GM23338 (cell line): ENCODE results near the gene SCART1. TPM values are rescaled to one million over a fixed set of nuclear protein-coding genes. Genes with fewer than 3 reads are reported as not detected.

Source experiments
- ATAC-seq: fragments of 200-7000 bp; cut with Tn5 transposase; 3 replicates; pipeline ENCODE4 v1.9.1; 2020
- DNase-seq: peaks from one replicate; pipeline ENCODE4 v3.0.0-alpha.2; 2015; ENCODE audit warnings: low spot score
- H2AFZ ChIP-seq: fragments of 200-600 bp; sonication (generic); 2 replicates; pipeline ENCODE4 v1.8.0; 2016; ENCODE audit warnings: antibody characterized with exemption, mild to moderate bottlenecking, moderate library complexity
- H3F3A ChIP-seq: fragments of 200-600 bp; sonication (generic); replicated peaks from 2 replicates; pipeline ENCODE4 v1.8.0; 2017; ENCODE audit warnings: antibody characterized with exemption, mixed run types, low read depth
- H3K27ac ChIP-seq: fragments of 200-600 bp; sonication (generic); 2 replicates; pipeline ENCODE4 v1.6.1; 2016; ENCODE audit warnings: low read depth
- H3K27me3 ChIP-seq: fragments of 200-600 bp; sonication (generic); 2 replicates; pipeline ENCODE4 v1.8.0; 2016; ENCODE audit warnings: mild to moderate bottlenecking, mixed run types, moderate library complexity; ENCODE audit not compliant: insufficient read depth
- H3K36me3 ChIP-seq: fragments of 200-600 bp; sonication (generic); 2 replicates; pipeline ENCODE4 v1.8.0; 2016; ENCODE audit warnings: mild to moderate bottlenecking; ENCODE audit not compliant: insufficient read depth
- H3K4me1 ChIP-seq: fragments of 200-600 bp; sonication (generic); 2 replicates; pipeline ENCODE4 v1.8.0; 2016; ENCODE audit warnings: mild to moderate bottlenecking, moderate library complexity; ENCODE audit not compliant: insufficient read depth
- H3K4me2 ChIP-seq: fragments of 200-600 bp; sonication (generic); 2 replicates; pipeline ENCODE4 v1.7.1; 2017; ENCODE audit warnings: mixed run types
- H3K4me3 ChIP-seq: fragments of 200-600 bp; sonication (generic); 2 replicates; pipeline ENCODE4 v1.6.1; 2016; ENCODE audit warnings: mixed run types
- H3K79me2 ChIP-seq: fragments of 200-600 bp; sonication (generic); replicated peaks from 2 replicates; pipeline ENCODE4 v1.8.0; 2017; ENCODE audit warnings: mild to moderate bottlenecking; ENCODE audit not compliant: insufficient read depth
- H3K9me2 ChIP-seq: fragments of 200-600 bp; sonication (generic); 2 replicates; pipeline ENCODE4 v1.8.0; 2017; ENCODE audit not compliant: insufficient read depth
- H4K20me1 ChIP-seq: fragments of 200-600 bp; sonication (generic); replicated peaks from 2 replicates; pipeline ENCODE4 v1.8.0; 2017; ENCODE audit warnings: mild to moderate bottlenecking; ENCODE audit not compliant: insufficient read depth
- H3K27ac Mint-ChIP-seq: 2 replicates; pipeline ENCODE4 v1.8.0; 2020; ENCODE audit warnings: inconsistent platforms, mild to moderate bottlenecking, moderate library complexity, mixed read lengths
- H3K27me3 Mint-ChIP-seq: 3 replicates; pipeline ENCODE4 v1.8.0; 2022; ENCODE audit warnings: low read depth, mild to moderate bottlenecking, moderate library complexity, mixed read lengths, inconsistent platforms; ENCODE audit not compliant: insufficient read depth, poor library complexity
- H3K36me3 Mint-ChIP-seq: 3 replicates; pipeline ENCODE4 v1.8.0; 2021; ENCODE audit warnings: low read depth, mild to moderate bottlenecking, inconsistent platforms, moderate library complexity, mixed read lengths
- H3K4me1 Mint-ChIP-seq: 3 replicates; pipeline ENCODE4 v1.8.0; 2020; ENCODE audit warnings: mild to moderate bottlenecking, inconsistent platforms, mixed read lengths
- H3K4me3 Mint-ChIP-seq: 3 replicates; pipeline ENCODE4 v1.8.0; 2021; ENCODE audit warnings: moderate library complexity, mild to moderate bottlenecking, inconsistent platforms, mixed read lengths
- H3K9me3 Mint-ChIP-seq: 3 replicates; pipeline ENCODE4 v1.8.0; 2020; ENCODE audit warnings: moderate library complexity, mild to moderate bottlenecking, inconsistent platforms, mixed read lengths
- CREB1 ChIP-seq: fragments of 250-450 bp; sonication (Bioruptor Pico); IDR thresholded peaks from 2 replicates; pipeline ENCODE4 v1.5.0; 2020; ENCODE audit warnings: low read depth, mild to moderate bottlenecking, moderate library complexity
- JUNB ChIP-seq: IDR thresholded peaks from one replicate; pipeline ENCODE4 v1.6.1; 2016; ENCODE audit warnings: antibody characterized with exemption; ENCODE audit not compliant: unreplicated experiment
- NANOG ChIP-seq: IDR thresholded peaks from 2 replicates; pipeline ENCODE4 v1.6.1; 2016; ENCODE audit warnings: antibody characterized with exemption, borderline replicate concordance
- POLR2AphosphoS5 ChIP-seq: IDR thresholded peaks from 2 replicates; pipeline ENCODE4 v1.6.1; 2016; ENCODE audit warnings: antibody characterized with exemption, low read depth
- STAT1 ChIP-seq: IDR thresholded peaks from one replicate; pipeline ENCODE4 v1.6.1; 2016; ENCODE audit warnings: antibody characterized with exemption; ENCODE audit not compliant: unreplicated experiment
- ZNF114 ChIP-seq: fragments of 250-450 bp; sonication (Bioruptor Pico); IDR thresholded peaks from 2 replicates; pipeline ENCODE4 v1.5.0; 2020; ENCODE audit warnings: mild to moderate bottlenecking, moderate library complexity
- ZNF331 ChIP-seq: fragments of 250-450 bp; sonication (Bioruptor Pico); IDR thresholded peaks from 2 replicates; pipeline ENCODE4 v1.5.0; 2020; ENCODE audit warnings: low read depth, mild to moderate bottlenecking, moderate library complexity
- polyA plus RNA-seq: library from polyadenylated mRNA; unstranded; fragments of >200 nt; fragmentation: Nextera tagmentation; extraction: Ambion mirVana; gene quantifications from 2 replicates; pipeline ENCODE4 v1.2.1, GENCODE V29; 2016
- total RNA-seq: library from RNA; depleted of rRNA; stranded (reverse); fragments of >200 nt; shearing (Covaris generic); gene quantifications from 2 replicates; pipeline ENCODE4 v1.2.3, GENCODE V29; 2014
- TF ChIP-seq, protein P1 (sequence below): IDR thresholded peaks from one replicate; pipeline ENCODE4 v1.6.1; 2018; ENCODE audit warnings: antibody characterized with exemption; ENCODE audit not compliant: unreplicated experiment
- TF ChIP-seq, protein P2 (sequence below): fragments of 250-450 bp; sonication (Bioruptor Pico); IDR thresholded peaks from 2 replicates; pipeline ENCODE4 v1.5.0; 2020; ENCODE audit warnings: mild to moderate bottlenecking, moderate library complexity
- TF ChIP-seq, protein P3 (sequence below): IDR thresholded peaks from 2 replicates; pipeline ENCODE4 v1.6.1; 2016; ENCODE audit warnings: antibody characterized with exemption

The SCART1 gene
- total and polyA plus RNA-seq, 2 experiments from 2014 or later: 0.59 TPM; not detected in 1

DNA sequence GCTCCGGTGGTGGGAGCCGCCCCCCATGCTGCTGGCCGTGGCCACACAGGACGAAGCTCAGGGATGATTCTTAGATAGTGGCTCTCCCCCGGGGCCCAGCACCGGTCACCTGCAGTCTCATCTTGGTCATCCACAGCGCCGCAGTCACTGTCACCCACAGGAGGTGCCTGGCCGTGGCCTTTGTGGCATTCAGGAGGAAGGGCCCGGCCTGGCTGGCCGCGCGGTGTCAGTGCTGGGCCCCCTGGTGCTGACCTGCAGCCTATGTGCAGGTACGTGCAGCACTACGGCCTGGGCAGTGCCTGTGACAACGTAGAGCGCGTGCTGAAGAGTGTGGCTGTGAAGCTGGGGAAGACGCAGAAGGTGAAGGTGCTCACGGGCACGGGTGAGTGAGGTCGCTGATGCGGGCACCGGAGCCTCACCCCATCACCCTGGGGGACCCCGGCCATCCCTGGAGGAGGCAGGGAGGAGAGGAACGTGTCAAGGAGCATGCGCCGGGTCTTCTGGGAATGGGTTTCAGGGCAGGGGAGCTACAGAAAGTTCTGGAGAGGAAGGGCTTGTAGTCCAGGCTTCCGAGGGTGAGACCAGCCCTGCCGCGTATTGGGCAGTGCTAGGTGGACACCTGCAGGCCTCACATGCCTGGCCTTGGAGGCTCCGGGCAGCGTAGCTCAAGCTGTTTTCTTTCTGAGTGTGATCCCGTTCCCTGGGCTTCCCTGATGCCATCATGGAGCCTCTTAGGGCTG lies 34.4 kb upstream of the SCART1 start:
- Mint-ChIP-seq H3K4me3 (no peak overlapping the region), H3K36me3 (peaks cover 28% of the 10 kb centered on the region), H3K27ac (no peak overlapping the region), H3K4me1 (no peaks in the 10 kb centered on the region), H3K27me3 (peaks cover 17% of the 10 kb centered on the region), H3K9me3 (peaks cover 13% of the 10 kb centered on the region)
- H3K9me2 ChIP-seq: no peaks in the 10 kb centered on the region
- H2AFZ ChIP-seq: no peak overlapping the region
- TF ChIP-seq, protein P1, sequence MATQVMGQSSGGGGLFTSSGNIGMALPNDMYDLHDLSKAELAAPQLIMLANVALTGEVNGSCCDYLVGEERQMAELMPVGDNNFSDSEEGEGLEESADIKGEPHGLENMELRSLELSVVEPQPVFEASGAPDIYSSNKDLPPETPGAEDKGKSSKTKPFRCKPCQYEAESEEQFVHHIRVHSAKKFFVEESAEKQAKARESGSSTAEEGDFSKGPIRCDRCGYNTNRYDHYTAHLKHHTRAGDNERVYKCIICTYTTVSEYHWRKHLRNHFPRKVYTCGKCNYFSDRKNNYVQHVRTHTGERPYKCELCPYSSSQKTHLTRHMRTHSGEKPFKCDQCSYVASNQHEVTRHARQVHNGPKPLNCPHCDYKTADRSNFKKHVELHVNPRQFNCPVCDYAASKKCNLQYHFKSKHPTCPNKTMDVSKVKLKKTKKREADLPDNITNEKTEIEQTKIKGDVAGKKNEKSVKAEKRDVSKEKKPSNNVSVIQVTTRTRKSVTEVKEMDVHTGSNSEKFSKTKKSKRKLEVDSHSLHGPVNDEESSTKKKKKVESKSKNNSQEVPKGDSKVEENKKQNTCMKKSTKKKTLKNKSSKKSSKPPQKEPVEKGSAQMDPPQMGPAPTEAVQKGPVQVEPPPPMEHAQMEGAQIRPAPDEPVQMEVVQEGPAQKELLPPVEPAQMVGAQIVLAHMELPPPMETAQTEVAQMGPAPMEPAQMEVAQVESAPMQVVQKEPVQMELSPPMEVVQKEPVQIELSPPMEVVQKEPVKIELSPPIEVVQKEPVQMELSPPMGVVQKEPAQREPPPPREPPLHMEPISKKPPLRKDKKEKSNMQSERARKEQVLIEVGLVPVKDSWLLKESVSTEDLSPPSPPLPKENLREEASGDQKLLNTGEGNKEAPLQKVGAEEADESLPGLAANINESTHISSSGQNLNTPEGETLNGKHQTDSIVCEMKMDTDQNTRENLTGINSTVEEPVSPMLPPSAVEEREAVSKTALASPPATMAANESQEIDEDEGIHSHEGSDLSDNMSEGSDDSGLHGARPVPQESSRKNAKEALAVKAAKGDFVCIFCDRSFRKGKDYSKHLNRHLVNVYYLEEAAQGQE: no peak
- TF ChIP-seq ZNF331 (CRISPR knock-in tag): no peak
- no peak for TF ChIP-seq ZNF114
- TF ChIP-seq POLR2AphosphoS5: no peak
- no peak for TF ChIP-seq NANOG
- TF ChIP-seq, protein P2, sequence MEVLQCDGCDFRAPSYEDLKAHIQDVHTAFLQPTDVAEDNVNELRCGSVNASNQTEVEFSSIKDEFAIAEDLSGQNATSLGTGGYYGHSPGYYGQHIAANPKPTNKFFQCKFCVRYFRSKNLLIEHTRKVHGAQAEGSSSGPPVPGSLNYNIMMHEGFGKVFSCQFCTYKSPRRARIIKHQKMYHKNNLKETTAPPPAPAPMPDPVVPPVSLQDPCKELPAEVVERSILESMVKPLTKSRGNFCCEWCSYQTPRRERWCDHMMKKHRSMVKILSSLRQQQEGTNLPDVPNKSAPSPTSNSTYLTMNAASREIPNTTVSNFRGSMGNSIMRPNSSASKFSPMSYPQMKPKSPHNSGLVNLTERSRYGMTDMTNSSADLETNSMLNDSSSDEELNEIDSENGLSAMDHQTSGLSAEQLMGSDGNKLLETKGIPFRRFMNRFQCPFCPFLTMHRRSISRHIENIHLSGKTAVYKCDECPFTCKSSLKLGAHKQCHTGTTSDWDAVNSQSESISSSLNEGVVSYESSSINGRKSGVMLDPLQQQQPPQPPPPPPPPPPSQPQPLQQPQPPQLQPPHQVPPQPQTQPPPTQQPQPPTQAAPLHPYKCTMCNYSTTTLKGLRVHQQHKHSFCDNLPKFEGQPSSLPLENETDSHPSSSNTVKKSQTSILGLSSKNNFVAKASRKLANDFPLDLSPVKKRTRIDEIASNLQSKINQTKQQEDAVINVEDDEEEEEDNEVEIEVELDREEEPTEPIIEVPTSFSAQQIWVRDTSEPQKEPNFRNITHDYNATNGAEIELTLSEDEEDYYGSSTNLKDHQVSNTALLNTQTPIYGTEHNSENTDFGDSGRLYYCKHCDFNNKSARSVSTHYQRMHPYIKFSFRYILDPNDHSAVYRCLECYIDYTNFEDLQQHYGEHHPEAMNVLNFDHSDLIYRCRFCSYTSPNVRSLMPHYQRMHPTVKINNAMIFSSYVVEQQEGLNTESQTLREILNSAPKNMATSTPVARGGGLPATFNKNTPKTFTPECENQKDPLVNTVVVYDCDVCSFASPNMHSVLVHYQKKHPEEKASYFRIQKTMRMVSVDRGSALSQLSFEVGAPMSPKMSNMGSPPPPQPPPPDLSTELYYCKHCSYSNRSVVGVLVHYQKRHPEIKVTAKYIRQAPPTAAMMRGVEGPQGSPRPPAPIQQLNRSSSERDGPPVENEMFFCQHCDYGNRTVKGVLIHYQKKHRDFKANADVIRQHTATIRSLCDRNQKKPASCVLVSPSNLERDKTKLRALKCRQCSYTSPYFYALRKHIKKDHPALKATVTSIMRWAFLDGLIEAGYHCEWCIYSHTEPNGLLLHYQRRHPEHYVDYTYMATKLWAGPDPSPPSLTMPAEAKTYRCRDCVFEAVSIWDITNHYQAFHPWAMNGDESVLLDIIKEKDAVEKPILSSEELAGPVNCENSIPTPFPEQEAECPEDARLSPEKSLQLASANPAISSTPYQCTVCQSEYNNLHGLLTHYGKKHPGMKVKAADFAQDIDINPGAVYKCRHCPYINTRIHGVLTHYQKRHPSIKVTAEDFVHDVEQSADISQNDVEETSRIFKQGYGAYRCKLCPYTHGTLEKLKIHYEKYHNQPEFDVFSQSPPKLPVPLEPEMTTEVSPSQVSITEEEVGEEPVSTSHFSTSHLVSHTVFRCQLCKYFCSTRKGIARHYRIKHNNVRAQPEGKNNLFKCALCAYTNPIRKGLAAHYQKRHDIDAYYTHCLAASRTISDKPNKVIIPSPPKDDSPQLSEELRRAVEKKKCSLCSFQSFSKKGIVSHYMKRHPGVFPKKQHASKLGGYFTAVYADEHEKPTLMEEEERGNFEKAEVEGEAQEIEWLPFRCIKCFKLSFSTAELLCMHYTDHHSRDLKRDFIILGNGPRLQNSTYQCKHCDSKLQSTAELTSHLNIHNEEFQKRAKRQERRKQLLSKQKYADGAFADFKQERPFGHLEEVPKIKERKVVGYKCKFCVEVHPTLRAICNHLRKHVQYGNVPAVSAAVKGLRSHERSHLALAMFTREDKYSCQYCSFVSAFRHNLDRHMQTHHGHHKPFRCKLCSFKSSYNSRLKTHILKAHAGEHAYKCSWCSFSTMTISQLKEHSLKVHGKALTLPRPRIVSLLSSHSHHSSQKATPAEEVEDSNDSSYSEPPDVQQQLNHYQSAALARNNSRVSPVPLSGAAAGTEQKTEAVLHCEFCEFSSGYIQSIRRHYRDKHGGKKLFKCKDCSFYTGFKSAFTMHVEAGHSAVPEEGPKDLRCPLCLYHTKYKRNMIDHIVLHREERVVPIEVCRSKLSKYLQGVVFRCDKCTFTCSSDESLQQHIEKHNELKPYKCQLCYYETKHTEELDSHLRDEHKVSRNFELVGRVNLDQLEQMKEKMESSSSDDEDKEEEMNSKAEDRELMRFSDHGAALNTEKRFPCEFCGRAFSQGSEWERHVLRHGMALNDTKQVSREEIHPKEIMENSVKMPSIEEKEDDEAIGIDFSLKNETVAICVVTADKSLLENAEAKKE (CRISPR knock-in tag): no peak
- TF ChIP-seq JUNB: no peak
- no peak for TF ChIP-seq CREB1 (CRISPR knock-in tag)
- TF ChIP-seq, protein P3, sequence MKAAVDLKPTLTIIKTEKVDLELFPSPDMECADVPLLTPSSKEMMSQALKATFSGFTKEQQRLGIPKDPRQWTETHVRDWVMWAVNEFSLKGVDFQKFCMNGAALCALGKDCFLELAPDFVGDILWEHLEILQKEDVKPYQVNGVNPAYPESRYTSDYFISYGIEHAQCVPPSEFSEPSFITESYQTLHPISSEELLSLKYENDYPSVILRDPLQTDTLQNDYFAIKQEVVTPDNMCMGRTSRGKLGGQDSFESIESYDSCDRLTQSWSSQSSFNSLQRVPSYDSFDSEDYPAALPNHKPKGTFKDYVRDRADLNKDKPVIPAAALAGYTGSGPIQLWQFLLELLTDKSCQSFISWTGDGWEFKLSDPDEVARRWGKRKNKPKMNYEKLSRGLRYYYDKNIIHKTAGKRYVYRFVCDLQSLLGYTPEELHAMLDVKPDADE: no peak
- no peak for TF ChIP-seq STAT1
- no peak overlapping the region for H3K4me2 ChIP-seq
- H3K4me3 ChIP-seq: no peak overlapping the region
- ATAC-seq (no peak), DNase-seq (no peak)
- no peak overlapping the region for H3K27ac ChIP-seq
- no peaks in the 10 kb centered on the region for H3K36me3 ChIP-seq
- no peaks in the 10 kb centered on the region for H3K4me1 ChIP-seq
- no peaks in the 10 kb centered on the region; the same call in 1 of the 2 replicates for H4K20me1 ChIP-seq
- H3K27me3 ChIP-seq: peaks cover 11% of the 10 kb centered on the region; the same call in 1 of the 2 replicates
- H3K79me2 ChIP-seq: no peaks in the 10 kb centered on the region
- 0 out of 2 replicates have a peak, but pooled peaks cover 2% of the 10 kb centered on the region for H3F3A ChIP-seq
